ENCODE results near the gene KIF3A. TPM values are rescaled to one million over a fixed set of nuclear protein-coding genes. Genes with fewer than 3 reads are reported as not detected.

The KIF3A gene
- total RNA-seq, 1 donor from 2014 or later: 27.6 TPM

DNA sequence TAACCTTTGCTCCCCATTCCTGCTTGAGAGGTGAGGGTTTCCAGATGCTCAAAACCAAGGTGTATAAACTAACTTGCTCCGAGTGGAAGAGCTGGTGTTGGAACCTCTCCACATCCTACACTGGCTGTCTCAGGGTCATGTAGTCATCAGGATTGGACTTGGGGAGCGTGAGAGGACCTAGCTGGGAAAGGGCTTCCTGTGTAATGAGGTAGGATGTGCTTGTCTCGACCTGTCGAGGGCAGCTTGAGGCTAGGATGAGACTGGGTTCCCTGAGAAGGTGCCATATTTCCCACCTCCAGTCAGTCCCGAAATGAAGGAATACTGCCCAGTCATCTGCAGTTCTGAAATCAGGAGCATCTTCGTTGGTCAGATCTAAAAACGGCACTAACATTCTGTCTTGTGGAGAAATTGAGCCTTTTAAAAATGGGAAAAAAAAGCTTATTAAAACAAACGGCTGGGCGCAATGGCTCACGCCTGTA, 11.2 kb upstream of the KIF3A start:
- Histone ChIP-seq H3K36me3 (no peaks in the 10 kb centered on the region), H3K9ac (no peak overlapping the region), H3K9me3 (ENCODE audit: low read depth) (no peaks in the 10 kb centered on the region), H2AFZ (replicated peaks) (no peak overlapping the region), H3K4me2 (no peak overlapping the region), H3K4me3 (no peak overlapping the region), H3F3A (ENCODE audit: low read depth) (peaks cover 22% of the 10 kb centered on the region), H3K27ac (no peak overlapping the region), H4K20me1 (ENCODE audit: low read depth) (no peaks in the 10 kb centered on the region), H3K4me1 (peaks cover 8% of the 10 kb centered on the region), H3K79me2 (ENCODE audit: low read depth) (no peaks in the 10 kb centered on the region), H3K27me3 (peaks cover 87% of the 10 kb centered on the region)
- Mint-ChIP-seq H3K9me3 (peaks cover 2% of the 10 kb centered on the region), H3K36me3 (peaks cover 2% of the 10 kb centered on the region), H3K27ac (no peak overlapping the region), H3K4me1 (peaks cover 8% of the 10 kb centered on the region), H3K4me3 (peak overlapping the region; percentile 62), H3K27me3 (ENCODE audit: insufficient read depth, low read depth) (peaks cover 47% of the 10 kb centered on the region)
- no peak for TF ChIP-seq CTCF (IDR thresholded peaks at IDR 0.05)
- no peak for DNase-seq (ENCODE audit: low spot score)

GRCh38 chr5:132747616-132748440, 10.5 kb upstream of the KIF3A start:
- peak overlapping the region; percentile 87 for H3K4me2 ChIP-seq
- H3K9me3 Mint-ChIP-seq: peaks cover 6% of the 10 kb centered on the region
- no peak overlapping the region for H3K27ac Mint-ChIP-seq
- no peaks in the 10 kb centered on the region for H3K79me2 ChIP-seq (ENCODE audit: low read depth)
- peaks cover 47% of the 10 kb centered on the region for H3K27me3 Mint-ChIP-seq (ENCODE audit: insufficient read depth, low read depth)
- H3K36me3 ChIP-seq: no peaks in the 10 kb centered on the region
- peaks cover 17% of the 10 kb centered on the region for H3F3A ChIP-seq (ENCODE audit: low read depth)
- H3K27me3 ChIP-seq: peaks cover 95% of the 10 kb centered on the region
- H3K4me1 Mint-ChIP-seq: peaks cover 2% of the 10 kb centered on the region
- peak overlapping the region; percentile 57 for H3K4me3 ChIP-seq
- H3K27ac ChIP-seq: no peak overlapping the region
- H3K9ac ChIP-seq: no peak overlapping the region
- peak; percentile 60 for DNase-seq (ENCODE audit: low spot score)
- H4K20me1 ChIP-seq (ENCODE audit: low read depth): no peaks in the 10 kb centered on the region
- no peaks in the 10 kb centered on the region for H3K9me3 ChIP-seq (ENCODE audit: low read depth)
- peak overlapping the region; percentile 94 for H2AFZ ChIP-seq (replicated peaks)
- peaks cover under 1% of the 10 kb centered on the region for H3K4me1 ChIP-seq
- H3K36me3 Mint-ChIP-seq: peaks cover 2% of the 10 kb centered on the region
- peak; percentile 100 for TF ChIP-seq EZH2 (IDR thresholded peaks at IDR 0.05)
- TF ChIP-seq CTCF (IDR thresholded peaks at IDR 0.05): no peak
- TF ChIP-seq EZH2phosphoT487 (IDR thresholded peaks at IDR 0.05): peak; percentile 99
- H3K4me3 Mint-ChIP-seq: peak overlapping the region; percentile 62

DNA sequence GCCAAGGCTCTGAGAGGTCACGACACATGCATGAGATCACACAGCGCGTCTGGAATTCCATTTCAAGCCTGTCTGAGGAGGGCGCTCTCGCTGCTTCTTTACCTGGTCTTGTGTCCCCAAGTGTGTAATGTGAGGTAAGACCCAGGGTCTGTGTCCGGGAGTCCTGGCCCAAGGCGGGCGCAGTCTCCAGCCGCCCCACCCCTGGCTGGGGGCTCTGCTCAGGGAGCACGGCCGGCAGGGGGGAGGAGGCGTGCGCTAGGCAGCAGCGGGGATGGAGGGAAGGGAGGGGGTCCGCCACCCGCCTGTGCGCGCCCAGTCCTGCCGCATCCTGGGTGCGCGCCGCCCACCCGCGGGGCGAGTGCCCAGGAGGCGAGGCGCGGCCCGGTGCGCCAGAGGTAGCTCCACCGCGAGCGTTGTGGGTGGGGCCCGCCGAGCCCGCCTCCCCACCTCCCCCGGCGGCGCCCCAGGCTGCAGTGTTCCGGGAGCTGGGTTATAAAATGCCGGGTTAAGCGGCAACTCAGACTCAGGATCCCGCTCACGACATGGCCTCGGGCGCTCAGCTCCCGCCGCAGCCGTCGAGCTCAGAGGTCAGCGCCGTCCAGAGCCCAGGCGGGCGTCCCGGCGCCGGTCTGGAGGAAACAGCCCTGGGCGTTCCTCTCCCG, 9.7 kb upstream of the KIF3A start, which contains the start of gene CCNI2:
Gene CCNI2, plus strand, starts transcription at position 473 of the 662 bp plus-strand sequence. Its CDS starts 70 bp downstream, at position 543.
- Histone ChIP-seq H4K20me1 (ENCODE audit: low read depth) (no peaks in the 10 kb centered on the region), H3F3A (ENCODE audit: low read depth) (peaks cover 17% of the 10 kb centered on the region), H3K9me3 (ENCODE audit: low read depth) (no peaks in the 10 kb centered on the region), H3K36me3 (no peaks in the 10 kb centered on the region), H3K4me1 (no peaks in the 10 kb centered on the region), H3K4me2 (peak within 1 kb of the TSS; percentile 87), H2AFZ (replicated peaks) (peak within 1 kb of the TSS; percentile 94), H3K27ac (no peak within 1 kb of the TSS), H3K27me3 (peaks cover 94% of the 10 kb centered on the region), H3K9ac (no peak within 1 kb of the TSS), H3K4me3 (peak within 1 kb of the TSS; percentile 57), H3K79me2 (ENCODE audit: low read depth) (no peaks in the 10 kb centered on the region)
- Mint-ChIP-seq H3K9me3 (peaks cover 6% of the 10 kb centered on the region), H3K27ac (no peak within 1 kb of the TSS), H3K4me3 (peak within 1 kb of the TSS; percentile 80), H3K4me1 (peaks cover 2% of the 10 kb centered on the region), H3K27me3 (ENCODE audit: insufficient read depth, low read depth) (peaks cover 47% of the 10 kb centered on the region), H3K36me3 (peaks cover 2% of the 10 kb centered on the region)
- DNase-seq (ENCODE audit: low spot score): peak; percentile 70
- TF ChIP-seq EZH2phosphoT487 (IDR thresholded peaks at IDR 0.05) (no peak), CTCF (IDR thresholded peaks at IDR 0.05) (peak; percentile 66)
